GM12878 (cell line): ENCODE results near the gene ADH1C.

Experiments used
- IKZF1 ChIP-seq: fragments of 450-650 bp; conservative IDR thresholded peaks from 2 replicates; pipeline ENCODE4 v1.6.1; 2017; ENCODE audit warnings: antibody characterized with exemption, mild to moderate bottlenecking
- MEF2A ChIP-seq: IDR thresholded peaks from 2 replicates; pipeline ENCODE4 v1.6.1; 2011; ENCODE audit warnings: low read depth, mild to moderate bottlenecking, low read length, moderate library complexity; ENCODE audit not compliant: insufficient read depth
- NFIC ChIP-seq: IDR thresholded peaks from 2 replicates; pipeline ENCODE4 v1.6.1; 2012; ENCODE audit warnings: low read depth, mild to moderate bottlenecking, inconsistent platforms, low read length, moderate library complexity
- POLR2A ChIP-seq: IDR thresholded peaks from 2 replicates; pipeline ENCODE4 v1.6.1; 2011; ENCODE audit warnings: low read depth, mild to moderate bottlenecking, low read length
- TARDBP ChIP-seq: IDR thresholded peaks from 2 replicates; pipeline ENCODE4 v1.6.1; 2016; ENCODE audit warnings: borderline replicate concordance

GRCh38 chr4:99336553-99336952 lies 16.0 kb downstream of the ADH1C start:
- TF ChIP-seq TARDBP (no peak), MEF2A (no peak), POLR2A (no peak), NFIC (no peak), IKZF1 (no peak)
